GM23248 (cell line): Measurements from ENCODE around the gene GOLIM4. TPM values are rescaled to one million over a fixed set of nuclear protein-coding genes. Genes with fewer than 3 reads are reported as not detected.

Experiments used
- DNase-seq: peaks from one replicate; pipeline ENCODE4 v3.0.0-alpha.2; 2015
- H2AFZ ChIP-seq: fragments of 200-600 bp; sonication (generic); 2 replicates; pipeline ENCODE4 v1.6.1; 2016; ENCODE audit warnings: antibody characterized with exemption
- H3F3A ChIP-seq: fragments of 200-600 bp; sonication (generic); 2 replicates; pipeline ENCODE4 v1.6.1; 2016; ENCODE audit warnings: mild to moderate bottlenecking, antibody characterized with exemption, mixed run types; ENCODE audit not compliant: insufficient read depth
- H3K27ac ChIP-seq: fragments of 200-600 bp; sonication (generic); 2 replicates; pipeline ENCODE4 v1.5.1; 2016; ENCODE audit warnings: mild to moderate bottlenecking
- H3K27me3 ChIP-seq: fragments of 200-600 bp; sonication (generic); replicated peaks from 2 replicates; pipeline ENCODE4 v1.6.1; 2016; ENCODE audit warnings: mild to moderate bottlenecking; ENCODE audit not compliant: insufficient read depth
- H3K36me3 ChIP-seq: fragments of 200-600 bp; sonication (generic); 2 replicates; pipeline ENCODE4 v1.6.1; 2016; ENCODE audit warnings: low read depth, mild to moderate bottlenecking
- H3K4me1 ChIP-seq: fragments of 200-600 bp; sonication (generic); 2 replicates; pipeline ENCODE4 v1.6.1; 2016; ENCODE audit warnings: mild to moderate bottlenecking; ENCODE audit not compliant: insufficient read depth
- H3K4me2 ChIP-seq: fragments of 200-600 bp; sonication (generic); one replicate; pipeline ENCODE4 v1.6.1; 2016; ENCODE audit warnings: mild to moderate bottlenecking; ENCODE audit not compliant: unreplicated experiment
- H3K4me3 ChIP-seq: fragments of 200-600 bp; sonication (generic); 2 replicates; pipeline ENCODE4 v1.5.1; 2016; ENCODE audit warnings: mild to moderate bottlenecking
- H3K79me2 ChIP-seq: fragments of 200-600 bp; sonication (generic); 2 replicates; pipeline ENCODE4 v1.6.1; 2016; ENCODE audit warnings: mild to moderate bottlenecking; ENCODE audit not compliant: insufficient read depth
- H3K9ac ChIP-seq: fragments of 200-600 bp; sonication (generic); 2 replicates; pipeline ENCODE4 v1.6.1; 2016; ENCODE audit warnings: mild to moderate bottlenecking
- H3K9me2 ChIP-seq: fragments of 200-600 bp; sonication (generic); 2 replicates; pipeline ENCODE4 v1.6.1; 2016; ENCODE audit warnings: mixed run types, mild to moderate bottlenecking, moderate library complexity; ENCODE audit not compliant: insufficient read depth
- H3K9me3 ChIP-seq: fragments of 200-600 bp; sonication (generic); one replicate; pipeline ENCODE4 v1.6.1; 2017; ENCODE audit warnings: low read depth
- H4K20me1 ChIP-seq: fragments of 200-600 bp; sonication (generic); 2 replicates; pipeline ENCODE4 v1.6.0; 2016; ENCODE audit not compliant: insufficient read depth
- EZH2 ChIP-seq: fragments of 200-600 bp; sonication (generic); IDR thresholded peaks from 2 replicates; pipeline ENCODE4 v1.6.1; 2018; ENCODE audit warnings: antibody characterized with exemption, mild to moderate bottlenecking; ENCODE audit not compliant: insufficient read depth, poor library complexity, severe bottlenecking
- EZH2phosphoT487 ChIP-seq: fragments of 200-600 bp; sonication (generic); IDR thresholded peaks from 2 replicates; pipeline ENCODE4 v1.6.1; 2018; ENCODE audit warnings: antibody characterized with exemption, moderate library complexity, mild to moderate bottlenecking, low read depth; ENCODE audit not compliant: insufficient read depth
- WGBS, 2 experiments: methylation state at CpG; one replicate each; pipeline ENCODE4 v1.1.6; 2015 to 2017; ENCODE audit warnings: low lambda C conversion rate in 2 of 2, low coverage in 1 of 2; ENCODE audit errors: missing lambda C conversion rate in 2 of 2; 5-methylcytosine and 5-hydroxymethylcytosine counted together
- in situ Hi-C: fragments of 300-500 bp; cut with MboI; formaldehyde crosslinking; loops from 2 replicates; pipeline ENCODE4 v1.15.0; 2020
- polyA plus RNA-seq: library from polyadenylated mRNA; unstranded; fragments of >200 nt; fragmentation: Nextera tagmentation; extraction: Ambion mirVana; gene quantifications from 2 replicates; pipeline ENCODE4 v1.2.1, GENCODE V29; 2016
- total RNA-seq: library from RNA; depleted of rRNA; stranded (reverse); fragments of >200 nt; shearing (Covaris generic); gene quantifications from 2 replicates; pipeline ENCODE4 v1.2.3, GENCODE V29; 2014

Gene GOLIM4
- total and polyA plus RNA-seq, 2 experiments from 2014 or later, result 66.8 to 84.4 TPM

DNA sequence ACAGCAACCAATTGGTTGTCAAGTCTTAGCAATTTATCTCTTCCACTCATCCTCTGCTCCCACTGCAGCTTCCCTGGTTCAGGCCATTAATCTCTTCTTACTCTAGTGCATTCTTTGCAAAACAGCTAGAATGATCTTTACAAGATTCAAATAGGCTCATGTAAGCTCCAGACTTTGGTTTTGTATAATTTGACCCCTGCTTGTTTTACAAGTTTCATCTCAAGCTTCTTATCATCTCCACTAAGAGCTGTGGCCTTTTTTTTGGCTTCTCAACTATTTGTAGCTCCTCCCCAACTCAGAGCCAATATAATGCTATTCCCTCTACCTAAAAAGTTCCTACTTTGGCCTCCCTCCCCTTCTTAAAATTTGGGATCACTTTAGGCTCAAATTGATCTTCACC, 121.8 kb downstream of the GOLIM4 start:
- Histone ChIP-seq H3K4me1 (no peaks in the 10 kb centered on the region), H3K36me3 (no peaks in the 10 kb centered on the region), H3K4me2 (no peak overlapping the region), H4K20me1 (no peaks in the 10 kb centered on the region), H3K27ac (no peak overlapping the region), H3K9me3 (no peaks in the 10 kb centered on the region), H3F3A (no peaks in the 10 kb centered on the region), H2AFZ (no peak overlapping the region), H3K4me3 (no peak overlapping the region), H3K79me2 (no peaks in the 10 kb centered on the region), H3K27me3 (peaks cover 3% of the 10 kb centered on the region; the same call in 1 of the 2 replicates), H3K9me2 (no peaks in the 10 kb centered on the region), H3K9ac (no peak overlapping the region)
- no peak for DNase-seq
- in situ Hi-C loops, result no loop called here
- no peak for TF ChIP-seq EZH2phosphoT487
- TF ChIP-seq EZH2, result no peak

DNA sequence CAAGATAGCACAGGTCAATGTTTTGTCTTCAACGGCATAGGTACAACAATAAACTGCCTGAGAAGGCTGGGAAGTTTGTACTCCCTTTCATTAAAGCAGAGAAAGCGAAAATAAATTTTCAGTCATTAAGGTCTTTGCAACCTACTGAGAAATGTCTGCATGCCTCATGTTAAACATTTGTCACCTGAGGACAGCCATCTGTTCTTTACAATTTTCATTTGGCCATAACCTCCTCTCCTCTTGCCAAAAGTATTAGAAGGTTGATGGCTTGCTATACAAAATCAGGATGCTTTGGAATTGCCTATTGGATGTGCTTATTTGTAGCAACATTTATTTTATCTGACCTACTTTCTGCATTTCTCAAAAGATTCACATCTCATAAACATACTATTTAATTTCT, 122.7 kb downstream of the GOLIM4 start:
- peaks cover 3% of the 10 kb centered on the region; the same call in 1 of the 2 replicates for H3K27me3 ChIP-seq
- H3K9ac ChIP-seq, result no peak overlapping the region
- 47 to 48% methylated on average over 2 of the region's 2 CpGs for WGBS, 2 experiments
- H3K4me2 ChIP-seq, result no peak overlapping the region
- no peak for DNase-seq
- no peaks in the 10 kb centered on the region for H3K4me1 ChIP-seq
- H3K27ac ChIP-seq, result no peak overlapping the region
- no peaks in the 10 kb centered on the region for H3K36me3 ChIP-seq
- no peak overlapping the region for H3K4me3 ChIP-seq
- H3F3A ChIP-seq, result no peaks in the 10 kb centered on the region
- no peaks in the 10 kb centered on the region for H3K9me2 ChIP-seq
- in situ Hi-C loops, result no loop called here
- H4K20me1 ChIP-seq, result no peaks in the 10 kb centered on the region
- H3K9me3 ChIP-seq, result no peaks in the 10 kb centered on the region
- no peaks in the 10 kb centered on the region for H3K79me2 ChIP-seq
- H2AFZ ChIP-seq, result no peak overlapping the region
- TF ChIP-seq EZH2 (no peak), EZH2phosphoT487 (no peak)

DNA sequence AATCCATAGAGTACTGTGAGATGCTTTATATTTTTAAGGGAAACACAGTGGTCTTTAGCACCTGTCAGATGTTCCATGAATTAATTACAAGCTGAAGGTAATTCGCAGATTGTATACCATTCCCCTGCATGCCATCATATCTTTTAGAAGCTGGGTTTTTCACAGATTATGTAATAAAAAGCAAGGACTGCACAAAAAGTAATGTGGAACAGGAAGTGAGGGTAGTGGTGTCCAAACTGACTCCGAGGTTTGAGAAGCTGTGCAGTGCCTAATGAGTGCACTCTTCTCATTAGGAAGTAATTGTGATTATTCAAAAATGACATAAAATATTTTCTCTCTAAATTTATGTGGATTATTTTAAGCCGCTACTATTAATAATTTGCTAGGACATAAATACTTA, 123.2 kb downstream of the GOLIM4 start:
- Histone ChIP-seq H3F3A (no peaks in the 10 kb centered on the region), H3K9ac (no peak overlapping the region), H3K4me3 (no peak overlapping the region), H3K79me2 (no peaks in the 10 kb centered on the region), H3K27ac (no peak overlapping the region), H3K9me3 (no peaks in the 10 kb centered on the region), H3K9me2 (no peaks in the 10 kb centered on the region), H3K27me3 (peaks cover 3% of the 10 kb centered on the region; the same call in 1 of the 2 replicates), H3K4me1 (no peaks in the 10 kb centered on the region), H3K4me2 (no peak overlapping the region), H3K36me3 (no peaks in the 10 kb centered on the region), H2AFZ (no peak overlapping the region), H4K20me1 (no peaks in the 10 kb centered on the region)
- in situ Hi-C loops, result no loop called here
- 52 to 67% methylated on average over 3 of the region's 3 CpGs for WGBS, 2 experiments
- DNase-seq, result no peak
- no peak for TF ChIP-seq EZH2phosphoT487
- TF ChIP-seq EZH2, result no peak

DNA sequence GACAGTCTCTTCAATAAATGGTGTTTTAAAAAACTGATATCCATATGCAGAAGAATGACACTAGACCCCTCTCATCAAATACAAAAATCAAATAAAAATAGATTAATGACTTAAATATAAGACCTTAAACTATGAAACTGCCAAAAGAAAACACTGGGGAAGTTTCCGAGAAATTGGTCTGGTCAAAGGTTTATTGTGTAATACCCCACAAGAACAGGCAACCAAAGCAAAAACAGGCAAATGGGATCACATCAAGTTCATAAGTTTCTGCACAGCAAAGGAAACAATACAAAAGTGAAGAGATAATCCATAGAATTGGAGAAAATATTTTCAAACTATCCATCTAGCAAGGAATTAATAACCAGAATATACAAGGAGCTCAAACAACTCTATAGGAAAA, 126.2 kb downstream of the GOLIM4 start:
- TF ChIP-seq EZH2phosphoT487 (no peak), EZH2 (no peak)
- Histone ChIP-seq H3F3A (no peaks in the 10 kb centered on the region), H3K4me1 (no peaks in the 10 kb centered on the region), H3K9ac (no peak overlapping the region), H3K27me3 (0 out of 2 replicates have a peak, but pooled peaks cover 3% of the 10 kb centered on the region), H4K20me1 (no peaks in the 10 kb centered on the region), H3K36me3 (no peaks in the 10 kb centered on the region), H3K4me3 (no peak overlapping the region), H2AFZ (no peak overlapping the region), H3K9me3 (no peaks in the 10 kb centered on the region), H3K4me2 (no peak overlapping the region), H3K9me2 (no peaks in the 10 kb centered on the region), H3K27ac (no peak overlapping the region), H3K79me2 (no peaks in the 10 kb centered on the region)
- WGBS, 2 experiments, result 85 to 86% methylated on average over 1 of the region's 1 CpG
- in situ Hi-C loops, result no loop called here
- no peak for DNase-seq

DNA sequence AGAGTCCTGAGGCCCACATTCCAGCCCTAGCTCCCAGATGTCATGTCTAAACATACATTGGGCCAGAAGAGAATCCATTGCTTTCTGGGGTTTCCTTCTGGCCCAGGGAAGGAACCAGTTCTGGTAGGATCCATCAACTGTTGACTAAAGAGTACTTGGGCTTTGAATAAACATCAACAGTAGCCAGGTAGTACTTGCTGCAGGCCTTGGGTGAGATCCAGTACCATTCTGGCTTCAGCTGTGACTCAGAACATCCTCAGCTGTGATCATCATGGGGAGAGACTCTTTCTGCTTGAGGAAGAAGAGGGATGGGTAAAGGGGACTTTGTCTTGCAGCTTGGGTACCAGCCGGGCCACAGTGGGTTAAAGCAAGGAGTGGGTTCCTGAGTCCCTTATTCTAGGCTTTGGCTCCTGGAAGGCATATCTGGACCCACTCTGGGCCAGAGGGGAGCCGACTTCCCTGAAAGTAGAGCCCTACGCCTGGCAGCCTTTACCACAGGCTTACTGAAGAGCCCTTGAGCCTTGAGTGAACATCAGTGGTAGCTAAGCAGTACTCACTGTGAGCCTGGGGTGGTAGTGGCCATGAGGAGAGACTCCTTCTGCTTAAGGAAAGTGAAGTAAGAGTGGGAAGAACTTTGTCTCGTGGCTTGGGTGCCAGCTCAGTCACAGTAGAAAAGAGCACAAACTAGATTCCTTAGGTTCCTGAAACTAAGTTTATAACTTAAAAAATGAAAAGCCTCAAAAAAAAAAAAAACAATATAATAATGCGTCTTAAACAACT, 128.3 kb downstream of the GOLIM4 start:
- 0 out of 2 replicates have a peak, but pooled peaks cover 3% of the 10 kb centered on the region for H3K27me3 ChIP-seq
- TF ChIP-seq EZH2phosphoT487 (no peak), EZH2 (no peak)

More for the DNA sequence above, 128.3 kb downstream of the GOLIM4 start:
- H3K9me3 ChIP-seq, result no peaks in the 10 kb centered on the region
- 53 to 72% methylated on average over 5 of the region's 5 CpGs for WGBS, 2 experiments
- H3K27ac ChIP-seq, result no peak overlapping the region
- no peak overlapping the region for H3K4me3 ChIP-seq
- no peaks in the 10 kb centered on the region for H3K4me1 ChIP-seq
- no peaks in the 10 kb centered on the region for H3K9me2 ChIP-seq
- H3F3A ChIP-seq, result no peaks in the 10 kb centered on the region
- H3K79me2 ChIP-seq, result no peaks in the 10 kb centered on the region
- no peak for DNase-seq
- in situ Hi-C loops, result no loop called here
- no peak overlapping the region for H3K4me2 ChIP-seq
- no peaks in the 10 kb centered on the region for H3K36me3 ChIP-seq
- H3K9ac ChIP-seq, result no peak overlapping the region
- no peaks in the 10 kb centered on the region for H4K20me1 ChIP-seq
- no peak overlapping the region for H2AFZ ChIP-seq
